Gastroesophageal sphincter (tissue), 3 donors: ENCODE results near the gene RIMBP2.

Experiments used
- POLR2AphosphoS5 ChIP-seq: sonication (generic); formaldehyde crosslinking; IDR thresholded peaks from one replicate; pipeline ENCODE4 v1.6.1; 2017; ENCODE audit warnings: antibody characterized with exemption
- TF ChIP-seq, protein P1 (sequence below), 4 experiments: fragments of 200-600 bp in 2 of 4; fragments of 450-650 bp in 2 of 4; sonication (generic) in 1 of 4; IDR thresholded peaks; one replicate each; pipeline ENCODE4 v1.5.1; 2017 to 2019; ENCODE audit warnings: antibody characterized with exemption in 4 of 4, mild to moderate bottlenecking in 2 of 4, moderate library complexity in 2 of 4

DNA sequence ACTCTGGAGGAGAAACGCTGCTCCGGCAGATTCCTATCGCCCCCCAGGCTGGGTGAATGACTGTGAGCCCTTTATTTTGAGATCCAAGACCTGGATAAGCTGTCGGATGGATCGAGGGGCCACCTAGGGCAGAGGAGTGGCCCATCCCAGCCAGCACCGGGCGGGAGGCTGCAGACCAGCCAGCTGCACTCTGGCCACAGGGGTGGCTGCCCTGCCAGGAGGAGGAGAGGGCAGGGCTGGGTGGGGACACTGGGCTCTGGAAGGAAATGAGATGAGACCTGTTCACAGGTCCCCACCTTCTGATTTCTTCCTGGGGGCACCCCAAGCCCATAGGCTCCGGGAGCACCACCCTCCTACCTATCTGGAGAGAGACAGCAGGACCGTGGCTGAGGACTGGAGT lies 238.4 kb downstream of the RIMBP2 start:
- TF ChIP-seq POLR2AphosphoS5 = no peak
- TF ChIP-seq, protein P1, sequence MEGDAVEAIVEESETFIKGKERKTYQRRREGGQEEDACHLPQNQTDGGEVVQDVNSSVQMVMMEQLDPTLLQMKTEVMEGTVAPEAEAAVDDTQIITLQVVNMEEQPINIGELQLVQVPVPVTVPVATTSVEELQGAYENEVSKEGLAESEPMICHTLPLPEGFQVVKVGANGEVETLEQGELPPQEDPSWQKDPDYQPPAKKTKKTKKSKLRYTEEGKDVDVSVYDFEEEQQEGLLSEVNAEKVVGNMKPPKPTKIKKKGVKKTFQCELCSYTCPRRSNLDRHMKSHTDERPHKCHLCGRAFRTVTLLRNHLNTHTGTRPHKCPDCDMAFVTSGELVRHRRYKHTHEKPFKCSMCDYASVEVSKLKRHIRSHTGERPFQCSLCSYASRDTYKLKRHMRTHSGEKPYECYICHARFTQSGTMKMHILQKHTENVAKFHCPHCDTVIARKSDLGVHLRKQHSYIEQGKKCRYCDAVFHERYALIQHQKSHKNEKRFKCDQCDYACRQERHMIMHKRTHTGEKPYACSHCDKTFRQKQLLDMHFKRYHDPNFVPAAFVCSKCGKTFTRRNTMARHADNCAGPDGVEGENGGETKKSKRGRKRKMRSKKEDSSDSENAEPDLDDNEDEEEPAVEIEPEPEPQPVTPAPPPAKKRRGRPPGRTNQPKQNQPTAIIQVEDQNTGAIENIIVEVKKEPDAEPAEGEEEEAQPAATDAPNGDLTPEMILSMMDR (IDR thresholded peaks at IDR 0.05) = no peak
